ENCODE data around the gene SETD4.
"Not testable (repeated sequence)": the region's sequence is repeated elsewhere in the genome, so short reads cannot be mapped to it uniquely, and the experiment has no call there.

Gene SETD4

GRCh38 chr21:36079010-36079649, 18.8 kb upstream of the SETD4 start:
- no peak for DNase-seq (ENCODE audit: low spot score)

GRCh38 chr21:36077758-36078157, 17.4 kb upstream of the SETD4 start:
- DNase-seq (ENCODE audit: low spot score): no peak

- peak; percentile 42 for DNase-seq (ENCODE audit: low spot score)
Observed at GRCh38 chr21:36076878-36077655, 16.7 kb upstream of the SETD4 start.

- DNase-seq (ENCODE audit: low spot score): no peak
Observed at GRCh38 chr21:36075953-36076352, 15.6 kb upstream of the SETD4 start.

DNA sequence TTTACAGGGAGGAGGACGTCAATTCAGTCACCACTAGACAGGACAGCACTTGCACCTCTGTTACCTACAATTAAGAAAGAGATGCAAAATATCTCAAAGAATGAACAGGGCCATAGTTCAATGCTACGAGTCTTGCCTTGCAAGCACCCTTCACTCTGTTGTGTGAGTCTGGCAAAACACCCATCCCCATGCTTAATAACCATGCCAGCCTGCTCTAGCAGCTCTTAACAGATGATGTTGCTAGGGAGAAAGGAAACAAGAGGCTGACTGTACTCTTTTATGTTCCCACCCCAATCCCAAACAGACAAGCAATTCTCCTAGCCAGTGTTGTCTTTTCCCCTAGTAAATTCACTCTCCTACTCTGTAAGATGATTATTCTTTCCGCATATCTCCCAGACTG, 14.8 kb upstream of the SETD4 start:
- DNase-seq (ENCODE audit: low spot score): no peak

DNA sequence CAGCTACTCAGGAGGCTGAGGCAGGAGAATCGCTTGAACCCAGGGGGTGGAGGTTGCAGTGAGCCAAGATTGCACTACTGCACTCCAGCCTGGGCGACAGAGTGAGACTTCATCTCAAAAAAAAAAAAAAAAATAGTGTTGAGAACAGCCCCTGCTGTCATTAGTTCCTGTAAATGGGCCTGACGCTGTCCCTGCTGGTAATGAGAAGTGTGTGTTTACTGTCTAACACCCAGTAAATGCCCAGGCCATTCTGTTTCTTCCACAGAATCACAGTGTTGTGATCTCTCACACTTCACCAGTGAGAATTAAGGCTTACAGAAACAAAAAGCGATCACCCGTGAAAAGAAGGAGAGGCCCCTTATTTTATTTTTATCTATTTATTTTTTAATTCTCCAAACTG, 13.6 kb upstream of the SETD4 start:
- DNase-seq (ENCODE audit: low spot score): not testable (repeated sequence)

DNA sequence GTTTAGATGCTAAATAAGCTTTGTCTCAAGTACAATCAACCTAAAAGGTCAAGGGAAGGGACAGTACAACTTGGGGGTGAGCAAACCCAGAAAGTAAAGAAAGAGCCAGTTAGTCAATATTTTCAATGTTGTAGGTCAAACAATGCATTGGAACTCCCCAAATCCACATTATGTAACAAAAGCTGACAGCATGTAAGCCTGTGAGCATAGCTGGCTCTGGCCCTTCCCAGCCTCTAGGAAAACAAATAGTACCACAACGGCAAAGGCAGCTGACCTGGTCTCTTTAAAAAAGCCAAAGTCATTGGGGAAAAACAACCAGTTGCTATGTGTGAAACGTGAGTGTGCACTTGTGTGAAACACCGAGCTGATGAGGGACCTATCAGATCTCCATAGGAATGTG, 12.9 kb upstream of the SETD4 start:
- no peak for DNase-seq (ENCODE audit: low spot score)

GRCh38 chr21:36072453-36073162, 12.3 kb upstream of the SETD4 start:
- DNase-seq (ENCODE audit: low spot score): no peak

DNA sequence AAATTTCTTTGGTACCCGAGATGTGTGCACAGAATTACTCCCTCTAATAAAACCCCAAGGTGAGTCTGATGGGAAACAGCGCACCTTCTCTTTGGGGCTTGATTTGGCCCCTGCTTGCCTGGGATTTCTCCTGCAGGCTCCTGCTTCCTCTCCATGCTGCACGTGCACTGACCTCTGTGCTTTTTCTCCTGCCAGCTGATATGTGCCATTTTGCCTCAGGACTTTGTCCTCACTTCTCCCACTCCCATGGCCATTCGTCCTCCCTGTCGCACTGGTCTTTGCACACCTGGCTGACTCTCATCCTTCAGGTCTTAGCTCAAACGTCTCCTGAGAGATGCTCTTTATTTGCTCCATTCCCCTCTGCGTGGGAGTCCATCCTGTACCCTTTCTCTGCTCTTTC, 10.7 kb upstream of the SETD4 start:
- DNase-seq (ENCODE audit: low spot score): no peak

DNA sequence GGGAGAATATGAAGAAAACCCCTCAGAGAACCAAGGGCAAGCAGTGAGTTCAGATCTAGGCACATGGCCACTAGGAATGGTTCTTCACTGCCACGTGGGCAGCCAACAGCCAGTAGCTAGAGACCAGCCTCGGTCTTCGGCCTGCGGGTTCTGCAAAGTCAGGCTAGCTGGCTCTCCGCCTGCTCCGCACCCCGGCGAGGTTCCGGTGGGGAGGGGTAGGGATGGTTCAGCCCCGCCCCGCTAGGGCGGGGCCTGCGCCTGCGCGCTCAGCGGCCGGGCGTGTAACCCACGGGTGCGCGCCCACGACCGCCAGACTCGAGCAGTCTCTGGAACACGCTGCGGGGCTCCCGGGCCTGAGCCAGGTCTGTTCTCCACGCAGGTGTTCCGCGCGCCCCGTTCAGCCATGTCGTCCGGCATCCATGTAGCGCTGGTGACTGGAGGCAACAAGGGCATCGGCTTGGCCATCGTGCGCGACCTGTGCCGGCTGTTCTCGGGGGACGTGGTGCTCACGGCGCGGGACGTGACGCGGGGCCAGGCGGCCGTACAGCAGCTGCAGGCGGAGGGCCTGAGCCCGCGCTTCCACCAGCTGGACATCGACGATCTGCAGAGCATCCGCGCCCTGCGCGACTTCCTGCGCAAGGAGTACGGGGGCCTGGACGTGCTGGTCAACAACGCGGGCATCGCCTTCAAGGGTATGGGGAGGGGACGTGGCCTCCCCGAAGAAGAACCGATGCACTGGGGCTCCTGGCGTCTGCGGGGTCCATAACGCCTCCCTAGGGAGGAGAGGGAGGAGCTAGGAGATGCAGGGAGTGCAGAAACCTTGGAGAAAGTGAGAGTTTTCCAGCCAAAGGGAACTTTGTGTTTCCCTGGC, 9.6 kb upstream of the SETD4 start, which contains the start of gene CBR1:
TSS of gene CBR1 (plus strand) at position 312 of the 871 bp plus-strand sequence. CDS start at position 404, 92 bp downstream.
- peak; percentile 92 for DNase-seq (ENCODE audit: low spot score)

- DNase-seq (ENCODE audit: low spot score): no peak
Observed at GRCh38 chr21:36068748-36069398, 8.5 kb upstream of the SETD4 start.

DNA sequence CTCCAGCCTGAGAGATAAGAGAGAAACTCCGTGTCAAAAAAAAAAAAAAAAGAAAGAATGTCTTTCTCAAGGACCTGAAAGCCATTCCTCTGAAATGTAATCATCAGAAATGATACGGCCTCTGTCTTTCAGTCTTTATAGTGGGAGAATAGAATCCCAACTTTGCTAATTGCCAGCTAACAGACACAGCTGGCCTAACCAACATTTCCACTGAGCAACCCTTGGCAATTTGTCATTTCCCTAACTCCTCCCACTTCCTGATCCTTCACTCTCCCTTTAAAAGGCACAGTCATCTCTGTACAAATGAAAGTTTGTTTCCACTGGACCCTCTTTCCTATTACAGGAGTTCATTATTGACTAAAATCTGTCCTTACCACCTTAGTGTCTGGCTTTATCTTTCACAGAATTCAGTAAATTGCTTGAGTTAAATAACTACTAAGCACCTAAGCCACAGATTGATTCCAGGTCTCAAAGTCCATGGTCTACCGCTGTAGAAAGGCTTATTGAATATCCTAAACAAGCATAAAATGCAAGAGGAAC, 5.2 kb upstream of the SETD4 start:
- DNase-seq (ENCODE audit: low spot score): no peak

GRCh38 chr21:36064085-36064460, 3.7 kb upstream of the SETD4 start:
- DNase-seq (ENCODE audit: low spot score): no peak

DNA sequence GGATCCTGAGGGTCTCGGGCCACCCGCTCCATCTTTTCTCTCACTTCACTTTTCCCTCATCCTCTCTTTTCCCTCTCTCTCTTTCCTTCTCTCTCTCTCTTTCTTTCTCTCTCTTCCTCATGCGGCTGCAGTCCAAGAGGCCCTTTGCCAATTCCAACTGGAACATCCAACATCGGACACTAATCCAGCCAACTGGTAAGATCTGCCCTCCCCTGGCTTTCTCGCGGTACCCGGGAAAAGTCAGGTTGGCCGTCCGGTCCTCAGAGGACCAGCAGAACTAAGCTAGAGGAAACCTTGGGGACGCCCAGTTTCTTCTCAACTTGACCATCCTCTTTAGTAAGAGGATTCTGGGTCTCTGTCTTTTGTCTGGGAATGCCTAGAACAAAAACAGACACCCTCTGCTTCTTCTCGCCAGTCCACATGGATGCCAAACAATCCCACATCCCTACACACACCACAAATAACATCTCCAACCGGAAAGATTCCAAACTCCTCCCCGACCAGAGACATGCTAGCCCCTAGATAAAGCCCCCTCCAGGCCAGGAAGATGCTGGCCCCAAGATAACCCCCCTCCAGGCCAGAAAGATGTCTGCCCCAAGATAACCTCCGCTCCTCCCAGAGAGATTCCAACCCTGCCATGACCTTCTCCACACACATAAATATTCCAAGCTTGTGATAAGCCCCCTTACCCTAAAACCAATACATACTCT, 3.2 kb upstream of the SETD4 start:
- no peak for DNase-seq (ENCODE audit: low spot score)

DNA sequence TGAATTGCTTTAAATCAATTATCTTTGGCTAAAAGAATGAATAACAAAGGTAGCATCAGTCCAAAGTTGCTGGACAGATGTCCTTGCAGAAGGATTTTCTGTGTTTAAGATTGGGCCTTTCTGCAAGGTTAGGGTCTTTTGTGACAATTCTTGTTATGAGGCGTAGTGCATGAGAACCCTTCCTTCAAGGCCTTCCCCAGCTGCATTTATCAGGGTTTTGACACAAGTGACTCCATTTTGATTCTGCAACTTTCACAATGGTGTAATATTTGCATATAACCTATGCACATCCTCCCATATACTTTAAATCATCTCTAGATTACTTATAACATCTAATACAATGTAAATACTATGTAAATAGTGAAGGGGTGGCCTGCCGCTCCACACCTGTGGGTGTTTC, 1.1 kb upstream of the SETD4 start:
- no peak for DNase-seq (ENCODE audit: low spot score)

DNA sequence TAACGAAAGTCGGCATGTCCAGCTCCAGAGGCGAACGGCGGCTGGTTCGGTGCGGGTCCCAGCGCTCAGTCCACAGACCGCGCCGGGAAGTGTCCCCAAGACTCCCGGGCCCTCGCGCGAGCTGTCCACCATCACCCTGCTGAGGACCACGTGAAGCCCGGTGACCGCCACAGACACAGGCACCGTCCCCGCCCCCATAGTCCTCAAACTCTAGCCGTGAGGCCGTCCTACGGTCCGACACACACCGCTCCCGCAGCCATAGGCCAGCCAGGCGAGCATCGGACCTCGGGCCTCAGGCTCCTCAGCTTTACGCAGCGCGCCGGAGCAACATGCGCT, 535 bp downstream of the SETD4 start:
- no peak for DNase-seq (ENCODE audit: low spot score)

GRCh38 chr21:36055551-36055950, 4.8 kb downstream of the SETD4 start:
- DNase-seq (ENCODE audit: low spot score): no peak

- no peak for DNase-seq (ENCODE audit: low spot score)
Observed at GRCh38 chr21:36053715-36054062, 6.6 kb downstream of the SETD4 start.

DNA sequence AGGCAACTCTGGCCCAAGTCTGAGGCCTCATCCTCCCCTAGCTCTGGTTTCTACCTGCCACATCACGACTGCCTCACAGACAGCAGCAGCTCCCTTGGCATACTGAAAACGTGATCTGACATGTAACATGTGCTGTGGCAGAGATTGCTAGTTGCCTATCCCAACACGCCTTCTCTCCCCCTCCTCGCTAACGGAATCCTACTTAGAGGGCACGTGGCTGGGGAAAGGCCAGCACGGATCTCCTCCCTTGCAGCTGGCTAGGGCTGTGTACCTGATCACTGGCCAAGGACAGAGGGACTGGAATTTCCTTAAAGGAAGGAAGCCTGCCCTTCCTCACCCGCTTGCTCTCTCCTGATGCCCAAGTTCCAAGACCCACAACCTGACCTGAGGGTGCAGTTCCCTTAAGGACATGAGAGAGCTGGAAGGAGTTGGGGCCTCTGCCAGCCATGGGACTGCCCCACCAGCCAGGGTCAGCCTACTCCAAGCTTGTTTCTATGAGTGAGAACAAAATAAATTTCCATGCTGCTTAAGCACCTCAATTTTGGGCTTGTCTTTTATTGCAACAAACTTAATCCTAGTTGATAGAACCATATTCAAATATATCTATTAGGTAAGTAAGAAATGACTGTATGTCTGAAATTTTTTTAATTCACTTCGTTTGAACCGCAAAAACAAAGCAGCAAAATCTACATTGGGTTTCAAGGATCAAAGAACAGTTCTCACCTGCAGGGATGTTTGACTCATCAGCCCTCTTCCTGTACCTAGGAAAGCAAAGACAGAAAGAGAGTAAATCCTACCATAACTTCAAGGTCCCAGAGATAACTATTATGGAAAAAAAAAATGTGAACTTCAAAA, 7.2 kb downstream of the SETD4 start:
- DNase-seq (ENCODE audit: low spot score): no peak

- DNase-seq (ENCODE audit: low spot score): no peak
Observed at GRCh38 chr21:36048357-36048756, 12.0 kb downstream of the SETD4 start.
